GM21717 (cell line): ENCODE results near the gene DNAH17.

Experiments used
- ATAC-seq: cut with Tn5 transposase; IDR thresholded peaks from one replicate; pipeline ENCODE4 v1.9.1; 2021; ENCODE audit warnings: mild to moderate bottlenecking, moderate library complexity; ENCODE audit not compliant: unreplicated experiment

Gene DNAH17, protein sequence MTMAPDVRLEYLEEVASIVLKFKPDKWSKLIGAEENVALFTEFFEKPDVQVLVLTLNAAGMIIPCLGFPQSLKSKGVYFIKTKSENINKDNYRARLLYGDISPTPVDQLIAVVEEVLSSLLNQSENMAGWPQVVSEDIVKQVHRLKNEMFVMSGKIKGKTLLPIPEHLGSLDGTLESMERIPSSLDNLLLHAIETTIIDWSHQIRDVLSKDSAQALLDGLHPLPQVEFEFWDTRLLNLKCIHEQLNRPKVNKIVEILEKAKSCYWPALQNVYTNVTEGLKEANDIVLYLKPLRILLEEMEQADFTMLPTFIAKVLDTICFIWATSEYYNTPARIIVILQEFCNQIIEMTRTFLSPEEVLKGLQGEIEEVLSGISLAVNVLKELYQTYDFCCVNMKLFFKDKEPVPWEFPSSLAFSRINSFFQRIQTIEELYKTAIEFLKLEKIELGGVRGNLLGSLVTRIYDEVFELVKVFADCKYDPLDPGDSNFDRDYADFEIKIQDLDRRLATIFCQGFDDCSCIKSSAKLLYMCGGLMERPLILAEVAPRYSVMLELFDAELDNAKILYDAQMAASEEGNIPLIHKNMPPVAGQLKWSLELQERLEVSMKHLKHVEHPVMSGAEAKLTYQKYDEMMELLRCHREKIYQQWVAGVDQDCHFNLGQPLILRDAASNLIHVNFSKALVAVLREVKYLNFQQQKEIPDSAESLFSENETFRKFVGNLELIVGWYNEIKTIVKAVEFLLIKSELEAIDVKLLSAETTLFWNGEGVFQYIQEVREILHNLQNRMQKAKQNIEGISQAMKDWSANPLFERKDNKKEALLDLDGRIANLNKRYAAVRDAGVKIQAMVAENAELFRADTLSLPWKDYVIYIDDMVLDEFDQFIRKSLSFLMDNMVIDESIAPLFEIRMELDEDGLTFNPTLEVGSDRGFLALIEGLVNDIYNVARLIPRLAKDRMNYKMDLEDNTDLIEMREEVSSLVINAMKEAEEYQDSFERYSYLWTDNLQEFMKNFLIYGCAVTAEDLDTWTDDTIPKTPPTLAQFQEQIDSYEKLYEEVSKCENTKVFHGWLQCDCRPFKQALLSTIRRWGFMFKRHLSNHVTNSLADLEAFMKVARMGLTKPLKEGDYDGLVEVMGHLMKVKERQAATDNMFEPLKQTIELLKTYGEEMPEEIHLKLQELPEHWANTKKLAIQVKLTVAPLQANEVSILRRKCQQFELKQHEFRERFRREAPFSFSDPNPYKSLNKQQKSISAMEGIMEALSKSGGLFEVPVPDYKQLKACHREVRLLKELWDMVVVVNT (N-terminal part only)

DNA sequence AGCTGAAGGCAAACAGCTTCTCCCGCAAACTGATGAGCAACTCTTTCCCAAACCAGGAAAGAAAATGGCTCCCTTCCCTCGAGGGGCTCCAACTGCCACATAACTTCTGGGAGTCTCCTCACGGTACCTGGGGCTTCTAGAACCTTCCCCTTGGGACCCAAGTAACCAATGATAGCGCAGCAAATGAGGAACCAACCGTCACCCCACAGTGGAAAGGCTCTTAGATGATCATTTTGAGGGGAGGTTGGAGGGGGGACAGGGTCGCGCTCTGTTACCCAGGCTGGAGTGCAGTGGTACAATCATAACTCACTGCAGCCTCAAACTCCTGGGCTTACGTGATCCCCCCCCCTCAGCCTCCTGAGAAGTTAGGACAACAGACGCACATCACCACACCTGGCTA, at the start of gene DNAH17:
TSS of gene DNAH17 (minus strand) at position 101 of the 400 bp plus-strand sequence. CDS start 2,339 bp downstream, outside the sequence.
- ATAC-seq: no peak

DNA sequence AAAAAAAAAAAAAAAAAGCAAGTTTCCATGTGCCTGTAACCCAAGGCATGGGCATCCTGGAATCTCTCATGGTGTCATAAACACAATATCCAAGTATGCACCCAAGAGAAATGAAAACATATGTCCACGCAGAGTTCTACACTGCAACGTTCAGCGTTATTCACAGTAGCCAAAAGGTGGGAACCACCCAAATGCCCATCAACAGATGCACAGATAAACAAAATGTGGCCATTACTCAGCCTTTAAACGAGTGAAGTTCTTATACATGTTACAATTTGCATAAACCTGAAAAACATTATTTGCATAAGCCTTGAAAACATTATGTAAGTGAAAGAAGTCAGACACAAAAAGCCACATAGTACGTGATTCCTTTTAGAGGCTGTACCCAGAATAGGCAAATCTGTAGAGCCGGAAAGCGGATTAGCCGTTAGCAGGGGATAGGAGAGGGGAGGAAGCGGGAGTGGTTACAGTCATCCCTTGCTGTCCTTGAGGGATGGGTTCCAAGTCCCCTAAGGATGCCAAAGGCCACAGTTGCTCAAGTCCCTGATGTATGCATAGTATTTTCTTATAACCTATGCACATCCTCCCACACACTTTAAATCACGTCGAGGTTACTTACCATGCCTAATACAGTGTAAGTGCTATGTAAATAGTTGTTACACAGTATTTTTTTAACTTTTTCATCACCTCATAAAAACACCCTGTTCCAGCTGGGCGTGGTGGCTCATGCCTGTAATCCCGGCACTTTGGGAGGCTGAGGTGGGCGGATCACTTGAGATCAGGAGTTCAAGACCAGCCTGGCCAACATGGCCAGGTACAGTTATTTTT, 47.3 kb upstream of the DNAH17 start:
- no peak for ATAC-seq

DNA sequence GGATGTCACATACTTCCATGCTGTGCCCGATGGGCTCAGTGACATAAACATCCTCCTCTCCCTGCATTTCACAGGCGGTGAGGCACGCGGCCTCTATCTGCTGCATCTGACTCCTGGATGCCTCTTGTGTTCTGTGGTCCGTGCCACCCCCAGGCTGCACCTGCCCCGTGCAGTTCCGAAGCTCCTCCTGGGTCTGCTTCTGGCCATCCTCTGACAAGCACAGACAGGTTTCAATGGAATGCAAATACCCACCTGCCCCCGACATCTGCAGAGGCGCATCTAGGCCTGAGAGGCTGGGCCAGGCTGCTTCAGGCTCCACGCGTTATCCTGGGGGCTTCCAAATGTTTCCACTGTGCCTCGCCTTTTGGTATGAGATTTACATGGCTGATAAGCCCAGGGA, 46.3 kb upstream of the DNAH17 start:
- no peak for ATAC-seq

DNA sequence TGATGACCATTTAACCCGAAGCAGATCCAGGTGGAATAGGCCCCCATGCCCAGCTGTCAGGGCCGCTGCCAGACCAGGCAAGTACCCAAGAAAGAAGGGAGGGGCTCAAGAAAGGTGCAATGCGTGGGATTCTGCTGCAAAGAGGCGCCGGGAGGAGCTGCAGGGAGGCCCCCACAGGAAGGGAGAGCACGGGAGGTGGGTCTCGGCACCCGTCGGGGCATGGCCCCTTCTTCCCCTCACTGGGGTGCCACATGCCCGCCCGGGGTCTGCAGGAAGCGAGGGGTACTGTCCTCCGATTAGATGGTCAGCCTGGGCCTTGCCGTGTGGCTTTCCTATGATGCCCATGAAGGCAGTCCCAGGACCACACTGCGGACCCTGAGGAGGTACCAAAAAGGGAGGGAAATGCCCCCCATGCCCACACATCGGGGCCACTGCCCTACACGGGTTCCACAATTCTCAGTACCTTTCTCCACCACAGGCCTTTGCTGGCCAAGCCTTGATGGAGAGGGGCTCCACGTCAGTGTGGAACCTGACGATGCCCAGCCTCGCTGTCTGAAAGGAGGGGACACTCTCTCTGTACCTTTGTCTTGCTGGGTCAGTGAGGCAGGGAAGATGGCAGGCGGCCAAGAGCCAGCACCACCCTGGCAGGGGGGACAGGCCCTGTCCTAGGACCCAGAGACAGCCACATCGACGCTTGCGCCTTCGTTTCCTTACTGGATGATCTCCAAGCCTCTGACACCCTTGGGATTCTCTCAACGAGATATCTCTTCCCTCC, 45.5 kb upstream of the DNAH17 start:
- ATAC-seq: no peak

DNA sequence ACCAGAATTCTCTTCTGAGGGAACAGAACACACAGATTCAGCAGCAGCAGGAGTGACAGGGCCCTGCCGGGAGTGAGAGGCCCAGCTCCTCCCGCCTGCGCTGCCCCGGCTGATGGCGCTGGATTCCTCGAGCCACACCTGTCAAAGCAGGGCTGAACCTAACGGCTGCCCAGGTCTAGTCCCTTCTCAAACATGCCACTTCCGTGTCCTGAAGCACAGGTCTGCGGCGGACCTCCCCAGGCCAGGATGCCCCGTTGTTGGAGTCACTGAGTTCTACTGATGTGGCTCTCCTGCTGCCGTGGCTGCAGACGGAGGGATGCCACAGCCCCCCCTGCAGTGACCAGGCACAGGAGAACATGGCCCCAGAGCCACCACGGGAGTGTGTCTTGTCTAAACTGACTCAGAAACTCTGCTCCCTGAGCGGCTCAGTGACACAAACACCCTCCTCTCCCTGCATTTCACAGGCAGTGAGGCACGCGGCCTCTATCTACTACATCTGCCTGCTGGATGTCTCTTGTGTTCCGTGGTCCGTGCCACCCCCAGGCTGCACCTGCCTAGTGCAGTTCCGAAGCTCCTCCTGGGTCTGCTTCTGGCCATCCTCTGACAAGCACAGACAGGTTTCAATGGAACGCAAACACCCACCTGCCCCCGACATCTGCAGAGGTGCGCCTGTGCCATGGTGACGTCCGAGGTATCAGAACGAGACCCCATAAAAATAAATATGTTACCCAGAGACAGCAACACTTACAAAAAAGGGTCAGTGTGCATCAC, 44.7 kb upstream of the DNAH17 start:
- ATAC-seq: no peak

DNA sequence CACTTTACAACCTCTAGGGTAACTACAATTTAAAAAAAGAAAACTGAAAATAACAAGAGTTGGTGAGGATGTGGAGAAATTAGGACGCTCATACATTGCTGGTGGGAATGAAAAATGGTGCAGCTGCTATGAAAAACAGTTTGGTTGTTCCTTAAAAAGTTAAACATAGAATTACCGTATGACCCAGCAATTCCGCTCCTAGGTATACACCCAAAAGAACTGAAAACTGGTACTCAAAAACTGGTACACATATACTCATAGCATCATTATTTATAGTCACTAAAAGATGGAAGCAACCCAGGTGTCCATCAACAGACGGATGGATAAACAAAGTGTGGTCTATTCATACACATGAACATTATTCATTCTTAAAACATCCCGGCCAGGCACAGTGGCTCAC, 42.9 kb upstream of the DNAH17 start:
- no peak for ATAC-seq

DNA sequence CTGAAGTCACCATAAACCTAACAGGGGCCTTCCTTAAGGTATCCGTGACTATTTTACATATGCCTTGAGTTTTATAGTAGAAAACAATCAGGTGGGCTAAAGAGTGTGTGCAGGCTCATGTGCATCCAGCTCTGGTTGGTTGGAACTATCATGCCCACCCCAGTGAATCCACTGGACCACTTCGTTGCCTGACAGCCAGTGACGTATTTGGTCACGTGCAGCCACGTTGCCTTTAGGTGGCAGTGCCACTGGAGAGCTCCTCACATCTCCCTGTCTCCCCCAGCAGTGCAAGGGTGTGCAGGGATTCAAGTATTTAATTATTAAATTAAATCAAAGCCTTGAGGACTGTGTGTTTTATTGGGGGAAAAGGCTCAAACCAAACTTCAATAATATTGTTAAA, 42.1 kb upstream of the DNAH17 start:
- ATAC-seq: no peak

DNA sequence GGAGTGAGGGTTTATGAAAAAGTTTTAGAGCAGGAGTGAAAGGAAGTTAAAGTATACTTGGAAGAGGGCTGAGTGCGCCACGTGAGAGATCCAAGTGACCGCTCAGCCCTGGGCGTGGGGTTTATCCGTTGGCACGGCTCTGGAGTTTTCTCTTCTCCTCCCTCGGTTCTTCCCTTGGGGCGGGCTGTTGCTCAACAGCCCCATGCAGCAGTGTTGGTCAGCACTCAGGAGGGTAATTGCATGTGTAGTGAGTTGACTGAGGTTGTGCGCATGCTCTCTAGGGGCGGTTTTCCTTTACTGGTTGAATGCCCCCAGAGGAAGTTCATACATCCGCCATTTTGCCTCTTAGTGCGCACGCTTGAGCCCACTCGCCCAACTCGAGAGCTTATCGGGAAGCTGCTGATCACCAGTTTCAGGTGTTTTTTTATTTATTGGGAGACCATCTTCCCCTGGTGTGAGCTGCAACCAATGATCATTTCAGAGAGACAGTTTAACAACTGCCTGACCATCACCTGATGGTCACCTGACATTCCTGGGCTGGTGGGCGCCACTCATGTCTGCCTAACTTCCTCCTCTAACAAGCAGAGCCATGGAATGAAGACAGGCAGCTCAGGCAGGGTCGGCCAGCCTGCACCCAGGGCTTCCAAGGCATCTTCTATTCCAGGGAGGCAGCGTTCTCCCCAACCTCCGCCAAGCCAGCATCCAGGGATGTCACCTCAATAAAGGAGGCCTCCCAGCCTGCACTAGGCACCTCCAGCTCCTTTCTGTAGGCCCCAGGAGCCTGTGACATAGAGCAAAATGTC, 41.3 kb upstream of the DNAH17 start:
- ATAC-seq: no peak

DNA sequence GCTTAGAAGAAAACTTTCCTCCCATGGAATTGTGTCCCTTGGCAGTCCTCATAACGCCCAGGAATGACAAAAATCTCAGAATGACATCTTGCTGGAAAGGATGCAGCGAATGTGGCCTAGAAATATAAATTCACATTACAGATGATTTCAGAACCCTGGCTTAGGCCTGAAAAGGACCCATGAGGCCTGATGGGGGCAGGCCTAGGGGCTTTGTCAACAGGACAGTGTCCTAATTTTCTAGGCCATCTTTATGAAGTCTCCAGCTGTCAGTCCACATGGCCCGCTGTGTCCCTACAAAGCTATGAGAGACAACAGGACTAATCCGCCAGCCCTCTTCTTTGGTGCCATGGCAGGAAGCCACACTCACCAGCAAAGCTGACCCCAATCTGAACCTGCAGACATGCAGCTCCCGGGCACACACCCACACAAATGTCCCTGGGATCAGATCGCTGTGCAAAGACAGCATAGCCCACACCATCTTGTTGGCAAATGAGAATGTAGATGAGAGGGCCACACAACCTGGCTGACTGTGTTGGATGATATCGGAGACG, 40.4 kb upstream of the DNAH17 start:
- no peak for ATAC-seq

DNA sequence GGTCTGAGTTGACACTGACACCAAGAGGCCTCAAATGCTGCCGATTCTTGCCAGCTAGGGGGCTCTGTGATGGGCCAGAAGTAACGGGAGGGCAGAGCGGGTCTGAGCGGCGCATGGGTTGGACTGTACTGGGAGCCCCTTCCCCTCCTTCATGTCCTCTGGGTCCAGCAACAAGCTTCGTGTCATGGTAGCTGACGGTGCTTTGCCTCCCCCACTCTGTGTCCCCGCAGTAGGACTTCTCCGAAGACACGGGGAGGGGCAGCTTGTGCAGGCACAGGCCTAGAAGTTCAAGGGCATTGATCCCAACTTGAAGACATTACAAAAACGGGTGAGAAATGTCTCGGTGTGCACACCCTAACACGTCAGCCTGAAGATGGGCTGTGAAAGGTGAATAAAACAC, 39.8 kb upstream of the DNAH17 start:
- no peak for ATAC-seq

DNA sequence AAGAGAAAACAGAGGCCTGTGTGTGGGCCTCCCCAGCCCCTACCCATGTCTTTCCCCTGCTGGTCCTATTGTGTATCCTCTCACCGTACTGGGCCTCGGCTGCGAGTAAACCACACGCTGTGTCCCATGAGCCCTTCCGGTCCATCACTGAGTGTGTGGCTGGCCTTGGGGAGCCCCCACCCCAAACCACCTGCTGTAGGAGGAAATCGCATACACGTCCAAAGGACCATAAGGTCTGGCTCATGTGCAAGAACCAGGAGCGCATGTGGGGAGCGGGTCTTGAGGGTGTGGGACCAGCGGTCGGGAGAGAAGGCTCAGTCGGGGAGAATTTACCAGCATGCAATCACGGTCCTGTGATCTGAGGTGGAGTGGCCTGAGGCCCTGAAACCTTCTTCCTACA, 38.4 kb upstream of the DNAH17 start:
- no peak for ATAC-seq

DNA sequence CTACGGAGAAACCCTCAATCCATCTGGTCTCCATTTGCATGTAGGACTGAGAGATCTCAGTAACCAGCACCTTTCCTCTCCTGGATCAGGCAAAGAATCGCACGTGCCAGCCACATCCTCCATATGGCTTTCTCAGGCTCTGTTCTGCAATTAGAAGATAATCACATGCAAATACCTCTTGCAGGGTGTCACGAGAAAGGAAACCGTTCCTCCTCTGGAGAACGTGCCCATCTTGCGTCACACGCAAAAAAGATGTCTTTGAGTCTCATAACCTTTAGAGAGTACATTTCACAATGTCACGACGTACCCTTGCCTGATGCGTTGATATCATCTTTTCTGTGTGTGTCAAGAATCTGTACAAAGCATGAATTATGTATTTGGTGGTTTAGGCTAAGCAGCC, 36.2 kb upstream of the DNAH17 start:
- ATAC-seq: no peak

DNA sequence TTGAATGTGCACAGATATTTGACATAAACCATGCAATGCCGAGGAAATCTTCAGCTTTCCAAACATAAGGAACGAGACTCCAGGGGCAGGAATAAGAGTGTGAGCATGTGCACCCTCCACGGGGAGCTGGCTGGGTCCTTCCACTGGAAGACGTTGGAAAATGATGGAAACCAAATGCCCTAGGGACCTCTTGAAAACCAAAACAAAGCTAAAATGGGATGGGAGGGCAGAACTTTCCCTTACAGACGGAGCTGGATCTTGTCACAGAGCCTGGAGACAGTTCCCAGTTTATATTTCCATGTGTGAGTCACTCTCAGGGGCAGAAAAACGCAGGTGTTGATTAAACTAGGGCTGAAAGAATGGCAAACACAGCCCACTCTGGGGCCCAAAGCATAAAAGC, 34.4 kb upstream of the DNAH17 start:
- ATAC-seq: no peak

DNA sequence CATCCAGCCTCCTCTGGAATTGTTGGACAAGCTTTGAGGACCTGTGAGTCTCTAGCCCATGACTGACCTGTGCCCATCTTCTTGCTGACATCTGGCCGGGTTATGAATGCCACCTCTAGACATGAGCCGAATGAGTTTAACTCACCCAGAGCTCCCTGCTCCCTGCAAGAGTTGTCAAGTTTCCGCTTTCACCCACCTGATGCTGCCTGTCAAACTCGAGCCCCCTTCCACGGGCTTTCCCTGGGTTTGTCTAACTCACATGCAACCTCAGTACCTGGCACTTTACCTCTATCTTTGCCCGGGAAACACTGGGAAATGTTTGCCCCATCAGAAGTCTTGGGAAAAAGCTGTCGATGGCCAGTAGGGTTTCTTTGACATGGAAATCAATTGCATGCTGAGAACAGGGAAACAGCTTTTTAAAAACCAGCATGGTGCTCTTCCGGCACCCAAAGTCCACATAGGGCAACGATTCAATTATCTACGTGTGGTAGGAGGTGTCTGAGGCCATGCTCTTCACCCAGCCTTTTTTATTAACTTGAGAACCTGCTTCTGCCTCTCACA, 33.8 kb upstream of the DNAH17 start:
- no peak for ATAC-seq

DNA sequence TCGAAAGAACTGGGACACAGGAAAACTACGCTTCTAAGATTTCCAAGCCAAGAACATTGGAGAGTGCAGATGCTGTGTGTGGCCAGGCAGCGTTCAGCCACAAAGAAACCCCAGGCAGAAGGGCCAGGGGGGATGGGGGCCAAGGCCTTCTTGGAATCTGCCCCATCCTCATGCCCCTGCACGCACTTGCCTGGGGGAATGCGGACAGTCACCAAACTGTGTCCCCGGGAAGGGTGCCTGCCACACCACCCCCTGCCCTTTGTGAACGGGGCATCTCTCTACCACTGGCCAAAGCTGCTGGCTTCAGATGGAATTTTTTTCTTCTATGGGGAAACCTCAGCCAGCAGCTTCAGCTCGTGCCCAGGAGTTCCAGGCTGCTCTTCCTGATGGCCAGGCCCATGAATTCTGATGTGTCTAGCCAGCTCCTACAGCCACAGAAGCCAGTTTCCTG, 32.0 kb upstream of the DNAH17 start:
- ATAC-seq: no peak

DNA sequence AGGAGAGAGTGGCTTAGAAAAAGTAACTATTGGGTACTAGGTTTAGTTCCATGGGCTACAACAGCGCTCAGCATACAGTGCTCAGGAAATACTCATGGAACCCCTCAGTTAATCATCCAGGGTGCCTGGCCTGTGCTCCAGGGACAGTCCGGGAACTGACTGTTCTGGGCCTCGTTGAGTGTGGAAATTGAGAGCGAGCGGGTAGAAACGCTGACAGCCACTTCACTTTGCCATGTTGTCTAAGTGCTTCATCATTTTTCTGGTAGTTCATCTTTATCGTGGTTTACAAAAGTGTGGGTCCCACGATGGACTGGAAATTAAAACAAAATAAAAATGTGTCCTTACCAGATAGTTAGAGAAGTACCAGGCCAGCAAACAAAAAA, 31.6 kb upstream of the DNAH17 start:
- ATAC-seq: no peak

DNA sequence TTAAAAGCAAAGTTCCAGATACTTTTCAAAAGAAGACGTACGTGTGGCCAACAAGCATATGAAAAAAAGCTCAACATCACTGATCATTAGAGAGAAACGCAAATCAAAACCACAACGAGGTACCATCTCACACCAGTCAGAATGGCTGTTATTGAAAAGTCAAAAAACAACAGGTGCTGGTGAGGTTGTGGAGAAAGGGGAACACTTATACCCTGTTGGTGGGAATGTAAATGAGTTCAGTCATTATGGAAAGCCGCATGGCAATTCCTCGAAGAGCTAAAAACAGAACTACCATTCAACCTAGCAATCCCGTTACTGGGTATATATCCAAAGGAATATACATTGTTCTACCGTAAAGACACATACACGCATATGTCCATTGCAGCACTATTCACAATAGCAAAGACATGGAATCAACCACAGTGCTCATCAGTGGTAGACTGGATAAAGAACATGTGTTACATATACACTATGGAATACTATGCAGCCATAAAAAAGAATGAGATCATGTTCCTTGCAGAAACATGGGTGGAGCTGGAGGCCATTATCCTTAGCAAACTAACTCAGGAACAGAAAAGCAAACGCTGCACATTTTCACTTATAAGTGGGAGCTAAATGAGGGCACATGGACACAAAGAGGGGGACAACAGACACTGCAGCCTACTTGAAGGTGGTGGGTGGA, 31.1 kb upstream of the DNAH17 start:
- ATAC-seq: no peak
